SH-SY5Y (cell line): ENCODE results near the gene TMEM30B.

Source experiments
- GATA2 ChIP-seq: IDR thresholded peaks from 2 replicates; pipeline ENCODE4 v1.6.1; 2011; ENCODE audit warnings: mild to moderate bottlenecking, low read depth, low read length
- GATA3 ChIP-seq: IDR thresholded peaks from 2 replicates; pipeline ENCODE4 v1.6.1; 2011; ENCODE audit warnings: low read depth, mild to moderate bottlenecking, low read length, moderate library complexity

TMEM30B gene

DNA sequence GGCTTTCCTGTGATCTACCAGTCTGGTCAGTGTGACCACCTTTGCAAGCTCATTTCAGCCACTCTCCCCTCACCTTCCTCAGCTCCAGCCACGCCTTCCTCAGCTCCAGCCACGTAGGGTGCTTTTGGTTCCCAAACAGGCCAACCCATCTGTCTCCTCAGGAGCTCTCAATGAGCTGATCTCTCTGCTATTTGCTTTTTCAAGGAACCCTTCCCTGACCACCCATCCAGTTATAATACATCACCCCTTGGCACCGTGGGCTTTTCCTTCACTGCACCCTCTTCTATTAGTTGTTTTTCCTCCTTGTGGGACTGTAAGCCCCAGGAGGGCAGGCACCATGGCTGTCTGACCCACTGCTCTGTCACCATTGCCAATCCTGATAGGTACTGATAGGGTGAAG, 37.9 kb upstream of the TMEM30B start:
- TF ChIP-seq GATA3 (no peak), GATA2 (no peak)

DNA sequence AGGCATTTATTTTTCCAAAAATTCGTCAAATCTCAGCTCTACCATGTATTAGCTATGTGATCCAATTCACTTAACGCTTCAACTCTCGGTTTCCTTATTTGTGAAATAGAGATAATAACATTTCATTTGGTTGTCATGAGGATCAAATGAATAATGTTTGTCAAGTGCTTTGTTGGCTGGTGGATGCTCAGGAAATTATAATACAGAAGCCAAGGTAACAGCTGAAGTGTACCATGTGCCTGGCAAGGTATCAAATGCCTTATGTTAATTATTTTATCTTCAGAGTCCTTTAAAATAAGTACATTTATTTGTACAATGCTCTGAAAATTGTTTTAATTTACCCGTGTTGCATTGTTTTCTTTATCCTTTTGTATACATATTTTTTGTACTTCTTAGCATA, 34.2 kb upstream of the TMEM30B start:
- TF ChIP-seq GATA3 (no peak), GATA2 (no peak)

DNA sequence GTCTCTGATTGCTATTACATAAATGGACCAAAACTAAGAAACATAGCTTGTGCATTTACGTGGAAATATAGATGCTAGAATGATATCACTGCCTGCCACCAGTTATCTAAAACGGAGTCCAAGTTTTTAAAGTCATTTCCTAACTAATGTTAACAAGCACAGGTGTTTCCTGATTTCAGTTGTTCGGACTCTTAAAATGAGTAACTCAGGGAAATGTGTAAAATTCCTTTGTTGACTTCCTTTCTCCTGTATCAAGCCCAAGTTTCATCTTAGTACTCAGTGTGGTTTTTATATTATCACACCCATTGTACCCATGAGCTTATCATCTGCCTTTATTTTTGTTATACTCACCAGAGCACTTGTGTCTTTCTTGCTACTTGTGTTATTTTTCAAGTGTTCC, 27.1 kb upstream of the TMEM30B start:
- TF ChIP-seq GATA3 = no peak
- no peak for TF ChIP-seq GATA2

DNA sequence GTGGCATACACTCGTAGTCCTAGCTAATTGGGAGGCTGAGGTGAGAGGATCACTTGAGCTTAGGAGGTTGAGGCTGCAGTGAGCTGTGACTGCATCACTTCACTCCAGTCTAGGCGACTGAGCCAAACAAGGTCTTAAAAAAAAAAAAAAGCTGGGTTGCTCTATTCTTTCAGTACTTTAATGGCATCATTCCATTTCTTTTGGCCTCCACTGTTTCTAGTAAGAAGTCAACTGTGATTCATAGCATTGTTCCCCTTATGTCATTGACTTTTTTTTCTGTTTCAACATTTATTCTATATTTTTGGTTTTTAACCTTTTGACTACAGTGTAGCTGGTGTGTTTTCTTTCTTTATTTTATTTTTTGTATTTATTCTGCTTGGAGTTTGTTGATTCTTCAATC, 23.6 kb upstream of the TMEM30B start:
- TF ChIP-seq GATA2 (no peak), GATA3 (no peak)

DNA sequence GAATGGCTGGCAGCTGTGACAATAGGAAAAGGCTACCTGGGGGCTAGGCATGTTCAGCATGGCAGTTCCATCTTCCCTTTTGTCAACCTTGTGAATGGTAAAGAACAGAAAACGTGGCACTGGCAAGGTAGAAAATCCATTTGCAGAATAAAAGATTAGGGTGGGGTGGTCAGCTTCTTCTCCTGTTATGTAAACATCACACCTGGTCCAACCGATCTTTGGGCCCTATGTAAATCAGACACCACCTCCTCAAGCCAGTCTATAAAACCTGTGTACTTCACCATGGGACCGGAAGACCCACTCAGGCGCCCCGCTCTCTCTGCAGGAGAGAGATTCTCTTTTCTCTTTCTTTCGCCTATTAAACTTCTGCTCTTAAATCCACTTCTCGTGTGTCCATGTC, 19.6 kb upstream of the TMEM30B start:
- TF ChIP-seq GATA3 (no peak), GATA2 (no peak)

DNA sequence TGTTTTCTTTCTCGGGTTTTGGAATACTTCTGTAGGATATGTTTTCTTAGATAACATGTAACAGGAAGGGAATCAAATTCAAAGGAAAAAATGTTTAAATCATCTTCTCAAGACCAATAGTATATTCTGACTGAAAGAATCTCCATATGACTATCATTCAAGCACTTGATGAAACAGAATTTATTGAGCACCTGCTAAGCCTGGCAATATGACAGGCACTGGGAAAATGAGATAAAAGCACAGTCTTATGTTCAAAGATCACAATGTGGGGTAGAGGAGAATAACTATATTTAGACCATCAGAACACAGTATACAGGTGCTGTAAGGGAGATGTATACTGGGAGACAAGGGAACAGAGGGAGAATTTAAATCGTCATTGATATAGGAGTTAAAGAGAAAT, 19.1 kb upstream of the TMEM30B start:
- TF ChIP-seq GATA3 (no peak), GATA2 (no peak)

DNA sequence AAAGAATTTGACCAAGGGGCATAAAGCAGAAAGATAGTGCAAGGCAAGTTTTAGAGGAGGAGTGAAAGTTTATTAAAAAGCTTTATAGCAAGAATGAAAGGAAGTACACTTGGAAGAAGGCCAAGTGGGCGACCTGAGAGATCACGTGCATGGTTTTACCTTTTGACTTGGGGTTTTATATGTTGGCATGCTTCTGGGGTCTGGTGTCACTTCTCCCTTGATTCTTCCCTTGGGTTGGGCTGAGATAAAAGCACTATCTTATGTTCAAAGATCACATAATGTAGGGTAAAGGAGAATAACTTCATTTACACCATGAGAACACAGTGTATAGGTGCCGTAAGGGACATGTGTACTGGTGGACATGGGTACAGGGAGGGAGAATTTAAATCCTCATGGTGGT, 17.7 kb upstream of the TMEM30B start:
- no peak for TF ChIP-seq GATA2

DNA sequence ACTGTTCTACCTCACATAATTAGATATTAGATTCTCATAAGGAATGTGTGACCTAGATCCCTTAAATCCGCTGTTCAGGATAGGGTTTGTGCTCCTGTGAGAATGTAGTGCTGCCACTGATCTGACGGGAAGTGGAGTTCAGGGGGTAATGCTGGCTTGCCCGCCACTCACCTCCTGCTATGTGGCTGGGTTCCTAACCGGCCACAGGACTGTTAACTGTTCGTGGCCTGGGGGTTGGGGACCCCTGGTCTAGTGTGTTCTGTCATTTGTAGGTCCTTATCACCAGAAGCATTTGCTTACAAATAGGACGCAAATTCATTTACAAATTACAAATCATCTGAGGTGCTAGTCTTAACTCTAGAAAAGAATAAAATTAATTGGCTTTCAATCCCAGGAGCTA, 16.4 kb upstream of the TMEM30B start:
- no peak for TF ChIP-seq GATA3
- TF ChIP-seq GATA2 = no peak

DNA sequence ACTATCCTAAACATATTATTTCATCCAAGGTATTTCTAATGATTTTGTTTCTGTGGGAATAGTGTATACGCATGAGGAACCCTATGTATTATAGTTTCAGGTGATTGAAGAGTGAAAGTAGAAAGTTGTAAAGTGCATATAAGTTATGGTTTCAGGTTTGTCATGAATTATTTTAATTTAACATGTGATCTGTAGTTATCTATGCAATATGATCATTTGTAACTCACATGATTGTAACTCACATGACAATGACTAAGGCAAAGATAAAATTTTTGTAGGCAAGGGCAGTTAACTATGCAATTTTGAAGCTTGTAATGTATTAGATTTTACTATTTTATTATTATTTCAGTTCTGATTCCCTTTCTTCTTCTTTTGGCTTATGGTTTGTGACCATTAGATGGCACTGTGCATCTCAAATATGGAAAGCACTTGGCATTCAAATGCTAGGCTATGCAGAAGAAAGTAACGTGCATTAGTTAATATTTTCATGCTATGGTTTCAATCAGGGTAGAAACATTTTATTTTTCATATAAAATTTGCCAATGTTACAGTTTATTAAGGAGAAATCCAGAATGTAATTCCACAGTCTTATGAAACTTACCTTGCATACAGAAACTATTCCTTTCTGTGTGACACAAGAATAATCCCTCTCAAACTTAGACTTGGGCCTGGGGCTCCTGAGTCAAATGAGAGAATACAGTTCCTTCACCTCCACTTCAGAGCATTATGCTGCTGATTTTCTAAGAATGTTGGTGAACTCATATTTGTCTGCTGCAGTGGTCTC, 15.8 kb upstream of the TMEM30B start:
- no peak for TF ChIP-seq GATA3
- no peak for TF ChIP-seq GATA2

DNA sequence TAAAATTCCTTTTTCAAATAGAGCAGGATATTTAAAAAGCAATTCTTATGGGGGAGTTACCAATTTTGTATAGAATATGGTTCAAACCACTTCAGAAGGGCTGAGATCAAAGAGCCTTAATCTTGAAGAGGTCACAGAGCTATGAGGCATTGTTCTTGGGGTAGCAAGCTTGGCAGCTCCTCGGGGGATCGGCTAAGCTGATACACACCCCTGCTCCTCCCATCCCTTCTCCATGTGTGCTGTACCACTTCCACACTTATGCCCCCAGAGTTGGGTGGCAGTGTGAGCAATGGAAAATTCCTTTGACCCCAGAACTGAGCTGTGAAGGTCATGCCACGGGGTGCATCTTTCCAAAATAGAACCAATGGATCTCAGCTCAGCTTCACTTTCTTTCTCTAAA, 15.0 kb upstream of the TMEM30B start:
- TF ChIP-seq GATA3 (no peak), GATA2 (no peak)

DNA sequence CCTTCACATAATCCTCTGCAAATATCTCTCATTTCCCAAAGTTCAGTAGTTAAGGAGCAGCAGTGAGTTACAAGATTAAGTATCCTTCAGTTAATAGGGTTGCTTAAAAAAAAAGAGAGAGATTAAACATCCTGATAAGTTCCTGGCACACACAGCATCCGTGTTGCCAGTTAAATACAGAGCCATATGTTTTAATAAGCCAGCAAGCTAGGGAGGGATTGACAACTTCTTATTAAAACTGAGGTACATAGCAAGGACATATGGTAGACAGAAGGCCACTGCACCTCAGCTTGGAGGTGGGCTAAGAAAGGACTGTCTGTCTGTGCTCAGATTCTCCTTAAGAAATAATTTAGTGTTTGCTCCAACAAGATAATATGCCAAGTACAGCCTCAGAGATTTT, 9.6 kb upstream of the TMEM30B start:
- TF ChIP-seq GATA3 (no peak), GATA2 (no peak)

DNA sequence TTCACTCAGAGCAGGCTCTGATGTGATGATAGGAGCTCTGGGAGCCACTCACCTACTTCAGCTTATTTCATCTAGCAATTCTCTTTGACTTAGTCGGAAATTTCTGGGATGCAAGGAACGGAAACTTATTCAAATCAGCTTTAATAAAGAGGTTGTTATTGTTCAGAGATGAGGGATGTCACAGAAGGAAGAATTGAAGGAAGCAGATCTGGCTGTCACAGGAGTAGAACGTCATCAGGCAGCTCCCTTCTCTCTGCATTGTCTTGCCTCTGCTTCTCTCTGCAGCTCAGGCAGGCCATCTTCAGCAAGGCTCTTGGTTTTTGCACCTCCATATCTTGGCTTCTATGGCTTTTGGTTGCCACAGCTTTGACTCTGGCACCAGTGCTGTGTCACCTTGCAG, 7.6 kb upstream of the TMEM30B start:
- no peak for TF ChIP-seq GATA2
- TF ChIP-seq GATA3 = no peak

DNA sequence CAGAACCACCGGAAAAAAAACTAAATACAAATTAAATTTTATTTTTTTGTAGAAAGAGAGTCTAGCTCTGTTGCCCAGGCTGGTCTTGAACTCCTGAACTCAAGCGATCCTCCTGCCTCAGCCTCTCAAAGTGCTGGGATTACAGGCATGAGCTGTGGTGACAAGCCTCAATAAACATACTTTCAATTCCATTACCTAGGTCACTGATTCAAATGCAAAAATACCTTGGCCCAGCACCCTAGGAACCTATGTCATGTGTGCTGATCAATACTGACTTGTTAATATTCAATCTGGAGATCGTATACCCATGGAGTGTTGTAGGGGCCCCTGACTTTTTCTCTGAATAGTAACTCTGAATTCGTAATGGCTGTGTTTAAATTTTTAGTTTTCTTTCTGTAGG, 7.1 kb upstream of the TMEM30B start:
- TF ChIP-seq GATA2 (no peak), GATA3 (no peak)

DNA sequence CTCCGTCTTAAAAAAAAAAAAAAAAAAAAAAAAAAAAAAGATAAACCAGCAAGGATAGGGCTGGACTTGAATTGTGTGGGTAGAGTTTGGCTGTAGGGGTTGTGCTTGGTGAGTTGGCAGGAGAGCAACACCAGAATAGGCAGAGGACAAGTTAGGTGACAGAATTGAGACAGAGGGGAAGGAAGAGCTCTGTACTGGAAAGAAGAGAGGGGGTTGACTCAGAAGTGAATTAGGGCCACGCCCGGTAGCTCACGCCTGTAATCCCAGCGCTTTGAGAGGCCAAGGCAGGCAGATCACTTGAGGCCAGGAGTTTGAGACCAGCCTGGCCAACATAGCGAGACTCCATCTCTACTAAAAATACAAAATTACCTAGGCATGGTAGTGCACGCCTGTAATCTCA, 6.1 kb upstream of the TMEM30B start:
- TF ChIP-seq GATA2 (no peak), GATA3 (no peak)

DNA sequence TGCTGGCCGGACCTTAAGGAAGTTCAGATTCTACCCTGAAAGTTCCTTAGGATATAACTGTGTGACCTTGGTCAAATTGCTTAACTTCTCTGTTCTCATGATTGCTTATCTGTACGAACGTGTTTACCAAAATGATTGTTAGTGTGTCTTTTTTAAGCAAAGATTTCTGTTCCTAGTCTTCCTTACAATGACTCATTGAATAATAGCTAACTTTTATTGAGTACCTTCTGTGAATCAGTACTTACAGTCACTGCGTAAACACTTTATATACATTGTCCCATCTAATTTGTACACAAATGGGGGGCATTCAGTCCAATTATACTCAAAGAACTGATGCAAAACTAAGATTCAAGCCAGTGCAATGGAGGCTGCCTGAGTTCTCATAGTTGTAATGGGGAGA, 4.2 kb upstream of the TMEM30B start:
- TF ChIP-seq GATA2 (no peak), GATA3 (no peak)

DNA sequence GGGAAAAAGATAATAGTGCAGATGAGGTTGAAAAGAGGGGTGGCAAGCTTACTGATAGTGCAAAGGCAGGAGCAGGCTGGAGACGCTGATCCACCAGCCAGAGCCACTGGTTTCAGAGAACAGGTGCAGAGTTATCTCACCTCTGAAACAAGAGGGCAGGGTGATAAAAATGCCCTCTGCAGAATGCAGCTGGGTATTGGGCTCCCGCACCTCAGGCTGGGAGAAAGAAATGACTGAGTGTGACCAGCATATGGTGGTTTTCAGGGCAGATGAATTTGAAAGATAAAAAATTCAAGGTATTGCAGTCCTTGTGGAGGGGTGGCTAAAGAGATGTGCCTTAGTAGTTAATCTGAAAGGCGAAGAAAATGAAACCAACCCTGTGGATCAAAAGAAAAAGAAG, 2.9 kb upstream of the TMEM30B start:
- TF ChIP-seq GATA3 (no peak), GATA2 (peak; percentile 4; the same call in 1 of the 2 replicates)

DNA sequence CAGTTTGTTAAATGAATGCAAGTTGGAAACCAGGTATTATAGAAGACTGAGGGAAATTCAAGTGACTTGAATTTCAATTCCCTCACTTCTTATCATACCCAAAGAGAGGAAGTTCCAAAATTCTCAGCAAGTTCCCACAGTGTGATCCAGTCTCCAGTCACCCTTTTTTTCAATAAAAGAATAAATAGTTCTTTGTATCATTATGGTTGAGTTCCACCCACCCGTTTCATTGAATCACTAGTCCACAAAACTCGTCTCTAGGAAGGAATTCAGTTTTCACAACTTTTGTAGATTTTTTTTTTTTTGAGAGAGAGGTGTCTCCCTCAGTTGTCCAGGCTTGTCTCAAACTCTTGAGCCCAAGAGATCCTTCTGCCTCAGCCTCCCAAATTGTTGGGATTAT, 1.6 kb upstream of the TMEM30B start:
- TF ChIP-seq GATA2 (no peak), GATA3 (no peak)
